SK-N-SH (cell line): Measurements from ENCODE around the gene TWF2. TPM values are rescaled to one million over a fixed set of nuclear protein-coding genes. Genes with fewer than 3 reads are reported as not detected.
A peak's percentile ranks its signal among the peaks of the same experiment; 100 is the strongest.

Experiments
- CTCF ChIA-PET: fragments of 300-600, 350-600 bp; formaldehyde crosslinking; extraction: SDS; loops from one replicate; lab custom pipeline; 2021; lab: Yijun Ruan, JAX
- POLR2A ChIA-PET: fragments of 350-600 bp; sonication (Branson Sonifier 250); formaldehyde crosslinking; extraction: SDS; loops from one replicate; lab custom pipeline; 2020; ENCODE audit warnings: antibody characterized with exemption, inconsistent platforms; lab: Yijun Ruan, JAX
- DNase-seq: peaks from one replicate; pipeline ENCODE4 v3.0.0; 2012
- H2AFZ ChIP-seq: fragments of 200-600 bp; sonication (generic); 2 replicates; pipeline ENCODE4 v1.8.1; 2016; ENCODE audit warnings: antibody characterized with exemption, mild to moderate bottlenecking, low read depth
- H3F3A ChIP-seq: fragments of 200-600 bp; sonication (generic); replicated peaks from 2 replicates; pipeline ENCODE3; 2016; ENCODE audit warnings: antibody characterized with exemption, mild to moderate bottlenecking; ENCODE audit not compliant: insufficient read depth
- H3K27ac ChIP-seq, 2 experiments: fragments of 200-500 bp in 1 of 2; fragments of 200-600 bp in 1 of 2; sonication (Bioruptor generic) in 1 of 2; sonication (generic), shearing (Covaris generic) in 1 of 2; 2 replicates each; pipeline versions ENCODE4 v1.5.1 to v1.6.1; 2014 to 2016; ENCODE audit warnings: low read depth in 2 of 2, inconsistent platforms in 1 of 2, low read length in 1 of 2, mild to moderate bottlenecking in 1 of 2, mixed read lengths in 1 of 2
- H3K27me3 ChIP-seq: fragments of 200-600 bp; sonication (generic), shearing (Covaris generic); 2 replicates; pipeline ENCODE4 v1.6.1; 2016; ENCODE audit warnings: mixed run types; ENCODE audit not compliant: insufficient read depth
- H3K36me3 ChIP-seq, 2 experiments: fragments of 200-500 bp in 1 of 2; fragments of 200-600 bp in 1 of 2; sonication (Bioruptor generic) in 1 of 2; sonication (generic) in 1 of 2; replicated peaks in 1 of 2; 2 replicates each; pipeline versions ENCODE3 to v1.5.1; 2014 to 2016; ENCODE audit warnings: low read length in 1 of 2, mild to moderate bottlenecking in 1 of 2; ENCODE audit not compliant: insufficient read depth in 2 of 2, control insufficient read depth in 1 of 2
- H3K4me1 ChIP-seq, 2 experiments: fragments of 200-500 bp in 1 of 2; fragments of 200-600 bp in 1 of 2; sonication (Bioruptor generic) in 1 of 2; sonication (generic), shearing (Covaris generic) in 1 of 2; 2 replicates each; pipeline versions ENCODE4 v1.5.1 to v1.6.1; 2014 to 2016; ENCODE audit warnings: low read depth in 1 of 2, low read length in 1 of 2, mixed run types in 1 of 2; ENCODE audit not compliant: insufficient read depth in 2 of 2, control insufficient read depth in 1 of 2
- H3K4me2 ChIP-seq: fragments of 200-600 bp; sonication (generic), shearing (Covaris generic); 2 replicates; pipeline ENCODE4 v1.6.1; 2017; ENCODE audit warnings: mixed run types
- H3K4me3 ChIP-seq, 2 experiments: fragments of 200-500 bp in 1 of 2; fragments of 200-600 bp in 1 of 2; sonication (Bioruptor generic) in 1 of 2; sonication (generic), shearing (Covaris generic) in 1 of 2; 2 replicates each; pipeline versions ENCODE4 v1.5.1 to v1.8.1; 2014 to 2016; ENCODE audit warnings: low read depth in 2 of 2, inconsistent platforms in 1 of 2, low read length in 1 of 2, mild to moderate bottlenecking in 1 of 2, mixed read lengths in 1 of 2, moderate library complexity in 1 of 2
- H3K79me2 ChIP-seq: fragments of 200-600 bp; sonication (generic); 2 replicates; pipeline ENCODE4 v1.8.1; 2017; ENCODE audit warnings: mild to moderate bottlenecking; ENCODE audit not compliant: insufficient read depth
- H3K9ac ChIP-seq: fragments of 200-600 bp; sonication (generic); 2 replicates; pipeline ENCODE4 v1.6.1; 2017; ENCODE audit warnings: mixed run types
- H3K9me2 ChIP-seq: fragments of 200-600 bp; sonication (generic); 2 replicates; pipeline ENCODE4 v1.6.1; 2017; ENCODE audit warnings: mixed run types
- H3K9me3 ChIP-seq: fragments of 200-600 bp; sonication (generic); 2 replicates; pipeline ENCODE4 v1.6.1; 2017; ENCODE audit warnings: mixed run types, mild to moderate bottlenecking, moderate library complexity
- H4K20me1 ChIP-seq: fragments of 200-600 bp; sonication (generic); 2 replicates; pipeline ENCODE4 v1.6.1; 2017; ENCODE audit warnings: mild to moderate bottlenecking, mixed run types; ENCODE audit not compliant: insufficient read depth
- CHD2 ChIP-seq: fragments of 150-350 bp; IDR thresholded peaks from 2 replicates; pipeline ENCODE4 v1.6.1; 2018; ENCODE audit warnings: low read length; ENCODE audit not compliant: partially characterized antibody
- EP300 ChIP-seq, 2 experiments: IDR thresholded peaks; 2 replicates each; pipeline versions ENCODE4 v1.4.0 to v1.6.1; 2012; ENCODE audit warnings: borderline replicate concordance in 1 of 2, low read depth in 1 of 2, low read length in 1 of 2
- EZH2phosphoT487 ChIP-seq: fragments of 200-600 bp; sonication (generic); IDR thresholded peaks from 2 replicates; pipeline ENCODE4 v1.6.1; 2017; ENCODE audit warnings: low read depth, mixed run types, mild to moderate bottlenecking, antibody characterized with exemption, moderate library complexity, borderline replicate concordance
- FOXJ3 ChIP-seq: sonication (generic); formaldehyde crosslinking; IDR thresholded peaks from 2 replicates; pipeline ENCODE4 v1.5.1; 2020; ENCODE audit warnings: mild to moderate bottlenecking, missing genetic modification reagents
- GATA2 ChIP-seq: sonication (generic); formaldehyde crosslinking; IDR thresholded peaks from 2 replicates; pipeline ENCODE4 v1.5.0; 2020; ENCODE audit warnings: mild to moderate bottlenecking, missing genetic modification reagents
- JUND ChIP-seq: IDR thresholded peaks from 2 replicates; pipeline ENCODE4 v1.4.0; 2012
- MAX ChIP-seq: IDR thresholded peaks from 2 replicates; pipeline ENCODE4 v1.4.0; 2012; ENCODE audit warnings: low read depth
- MEF2A ChIP-seq: IDR thresholded peaks from 2 replicates; pipeline ENCODE4 v1.4.0; 2012; ENCODE audit warnings: low read depth, borderline replicate concordance
- MXI1 ChIP-seq: IDR thresholded peaks from 2 replicates; pipeline ENCODE4 v1.6.1; 2012; ENCODE audit warnings: mild to moderate bottlenecking, low read depth, low read length, improper control_type of control experiment
- NRF1 ChIP-seq: IDR thresholded peaks from 2 replicates; pipeline ENCODE4 v1.6.1; 2012; ENCODE audit warnings: low read depth, mild to moderate bottlenecking, low read length
- PBX3 ChIP-seq: IDR thresholded peaks from 2 replicates; pipeline ENCODE4; 2012
- REST ChIP-seq: IDR thresholded peaks from 2 replicates; pipeline ENCODE4 v1.6.1; 2012; ENCODE audit warnings: mild to moderate bottlenecking, low read depth, low read length, moderate library complexity
- SMC3 ChIP-seq: IDR thresholded peaks from 2 replicates; pipeline ENCODE4 v1.6.1; 2012; ENCODE audit warnings: low read depth, low read length, improper control_type of control experiment
- TCF12 ChIP-seq: IDR thresholded peaks from 2 replicates; pipeline ENCODE4 v1.4.0; 2012
- USF1 ChIP-seq: IDR thresholded peaks from 2 replicates; pipeline ENCODE4 v1.4.0; 2012; ENCODE audit warnings: low read depth, borderline replicate concordance
- WGBS: methylation state at CpG from one replicate; pipeline ENCODE4 v1.1.6; 2017; ENCODE audit warnings: low lambda C conversion rate; 5-methylcytosine and 5-hydroxymethylcytosine counted together
- polyA plus RNA-seq, 3 experiments: library from polyadenylated mRNA; depleted of rRNA; stranded (reverse); fragments of >200 nt; gene quantifications; 2 replicates each; pipeline ENCODE4 v1.2.3, GENCODE V29; 2012

Gene TWF2
- polyA plus RNA-seq, 1 of the 3 experiments (the other 2 are of a cell fraction): 188 TPM

- Histone ChIP-seq H2AFZ (no peak overlapping the region), H3K9ac (no peak overlapping the region), H3F3A (peaks cover 14% of the 10 kb centered on the region), H3K9me2 (no peaks in the 10 kb centered on the region), H3K9me3 (no peaks in the 10 kb centered on the region), H3K36me3 (peaks cover 84 to 85% of the 10 kb centered on the region in 2 experiments), H3K79me2 (peaks cover 73% of the 10 kb centered on the region), H3K27ac (peak overlapping the region in 1 of 2 experiments; percentile 10; a peak in 1 of 4 replicates), H4K20me1 (peaks cover 23% of the 10 kb centered on the region; the same call in 1 of the 2 replicates), H3K27me3 (no peaks in the 10 kb centered on the region), H3K4me1 (no peaks in the 10 kb centered on the region), H3K4me2 (no peak overlapping the region), H3K4me3 (no peak overlapping the region)
- no peak for DNase-seq
- ChIA-PET CTCF (interaction anchor here (1.8 to 2.6 kb wide), 2 partner anchors 19 to 80 kb away, joined by 6 to 8 read pairs; partner anchors contain the start of gene WDR82), POLR2A (interaction anchor here (1.0 to 1.7 kb wide), 3 partner anchors 10 to 19 kb away, joined by 3 to 8 read pairs (median 4); partner anchors contain the start of gene WDR82)
- TF ChIP-seq GATA2 (CRISPR knock-in tag): no peak
- WGBS: 88% methylated on average over 4 of the region's 4 CpGs
Measured at GRCh38 chr3:52259448-52259847, 20.5 kb upstream of the TWF2 start.

- Histone ChIP-seq H3K27ac (peak overlapping the region in 1 of 2 experiments; percentile 14; a peak in 2 of 4 replicates), H2AFZ (no peak overlapping the region), H4K20me1 (peaks cover 19% of the 10 kb centered on the region; the same call in 1 of the 2 replicates), H3K9me2 (no peaks in the 10 kb centered on the region), H3F3A (peaks cover 14% of the 10 kb centered on the region), H3K4me1 (no peaks in the 10 kb centered on the region), H3K9me3 (no peaks in the 10 kb centered on the region), H3K36me3 (peaks cover 84 to 85% of the 10 kb centered on the region in 2 experiments), H3K27me3 (no peaks in the 10 kb centered on the region), H3K9ac (no peak overlapping the region), H3K79me2 (peaks cover 69% of the 10 kb centered on the region), H3K4me3 (no peak overlapping the region), H3K4me2 (no peak overlapping the region)
- CTCF ChIA-PET: interaction anchor here (0.9 to 2.6 kb wide), 4 partner anchors 8 to 80 kb away, joined by 3 to 8 read pairs (median 6); partner anchors contain the start of gene WDR82
- POLR2A ChIA-PET: interaction anchor here (1.2 to 1.7 kb wide), 2 partner anchors 10 to 20 kb away, joined by 4 to 8 read pairs; partner anchors contain the start of gene WDR82
- WGBS: 79% methylated on average over 1 of the region's 1 CpG
- no peak for DNase-seq
- TF ChIP-seq TCF12 (0 out of 2 replicates have a peak, but pooled peaks have one; percentile 15), JUND (no peak), PBX3 (peak; percentile 46)
Measured at GRCh38 chr3:52259035-52259434, 20.1 kb upstream of the TWF2 start.

- CTCF ChIA-PET: interaction anchor here (0.9 to 2.6 kb wide), 3 partner anchors 9 to 81 kb away, joined by 3 to 8 read pairs (median 6); no protein-coding TSS in a partner anchor
- 92% methylated on average over 4 of the region's 4 CpGs for WGBS
- Histone ChIP-seq H3K9ac (no peak overlapping the region), H3K27me3 (no peaks in the 10 kb centered on the region), H4K20me1 (peaks cover 11% of the 10 kb centered on the region; the same call in 1 of the 2 replicates), H3K36me3 (peaks cover 81 to 85% of the 10 kb centered on the region in 2 experiments), H2AFZ (no peak overlapping the region), H3F3A (peaks cover 14% of the 10 kb centered on the region), H3K27ac (no peak overlapping the region), H3K4me1 (no peaks in the 10 kb centered on the region), H3K9me3 (no peaks in the 10 kb centered on the region), H3K9me2 (no peaks in the 10 kb centered on the region), H3K4me3 (no peak overlapping the region), H3K4me2 (no peak overlapping the region), H3K79me2 (peaks cover 57% of the 10 kb centered on the region)
- POLR2A ChIA-PET: interaction anchor here (1.2 kb wide), 1 partner anchor 21 kb away, joined by 4 read pairs; the partner anchor contains the start of gene WDR82
- no peak for DNase-seq
- no peak for TF ChIP-seq MEF2A
- no peak for TF ChIP-seq EP300 (IDR thresholded peaks at IDR 0.05; ENCODE audit: borderline replicate concordance in 1 of 2, low read depth in 1 of 2, low read length in 1 of 2)
- no peak for TF ChIP-seq CHD2
- no peak for TF ChIP-seq MXI1
- TF ChIP-seq NRF1: no peak
- TF ChIP-seq EZH2phosphoT487: no peak
- TF ChIP-seq TCF12: no peak
- TF ChIP-seq GATA2 (CRISPR knock-in tag): no peak
- no peak for TF ChIP-seq USF1
- TF ChIP-seq MAX: no peak
- TF ChIP-seq SMC3: no peak
- no peak for TF ChIP-seq REST
- TF ChIP-seq FOXJ3 (CRISPR knock-in tag): no peak
Measured at GRCh38 chr3:52257911-52258310, 19.0 kb upstream of the TWF2 start.
